A549 (cell line): ENCODE results near the gene MTX3. TPM values are rescaled to one million over a fixed set of nuclear protein-coding genes. Genes with fewer than 3 reads are reported as not detected.

Experiments used
- ATAC-seq, 2 experiments: fragments of 200-7000 bp in 1 of 2; fragments of >200 bp in 1 of 2; cut with Nextera tagmentation in 1 of 2; cut with Tn5 transposase in 1 of 2; 3 replicates each; pipeline versions ENCODE4 v1.8.0 to v1.9.1; 2018 to 2020; ENCODE audit warnings: mild to moderate bottlenecking in 1 of 2, moderate library complexity in 1 of 2
- CTCF ChIA-PET: fragments of 300-600 bp; sonication (Branson Sonifier 250); formaldehyde crosslinking; extraction: SDS; loops from one replicate; lab custom pipeline; 2021; ENCODE audit warnings: antibody characterized with exemption, inconsistent platforms; lab: Yijun Ruan, JAX
- POLR2A ChIA-PET: fragments of 350-600 bp; formaldehyde crosslinking; extraction: SDS; loops from one replicate; lab custom pipeline; 2021; ENCODE audit warnings: antibody characterized with exemption, inconsistent platforms; lab: Yijun Ruan, JAX
- DNase-seq, 2 experiments: peaks; one replicate each; pipeline versions ENCODE4 v3.0.0 to v3.0.0-alpha.2; 2011 to 2016; ENCODE audit warnings: low read depth in 1 of 2, low spot score in 1 of 2
- FAIRE-seq: peaks from 2 replicates; lab custom pipeline; 2011; peaks lifted over from hg19 to GRCh38; lab: Jason Lieb, UNC
- H3K27ac ChIP-seq, 2 experiments: fragments of >200 bp; sonication (Bioruptor Twin); formaldehyde crosslinking; 3 replicates each; pipeline ENCODE4 v1.5.1; 2016 to 2017
- H3K4me1 ChIP-seq: fragments of >200 bp; sonication (Bioruptor Twin); formaldehyde crosslinking; 3 replicates; pipeline ENCODE4 v1.6.1; 2016
- H3K4me2 ChIP-seq: fragments of >200 bp; sonication (Bioruptor Twin); formaldehyde crosslinking; 3 replicates; pipeline ENCODE4 v1.6.1; 2016
- H3K4me3 ChIP-seq: fragments of >200 bp; sonication (Bioruptor Twin); formaldehyde crosslinking; 3 replicates; pipeline ENCODE4 v1.5.1; 2016
- H3K9me3 ChIP-seq: fragments of >200 bp; sonication (Bioruptor Twin); formaldehyde crosslinking; 3 replicates; pipeline ENCODE4 v1.6.1; 2016
- BCL3 ChIP-seq: fragments of >200 bp; sonication (Bioruptor Twin); formaldehyde crosslinking; IDR thresholded peaks from 3 replicates; pipeline ENCODE4 v1.6.1; 2016
- CBX8 ChIP-seq: fragments of 200-600 bp; sonication (generic); IDR thresholded peaks from 2 replicates; pipeline ENCODE4 v1.6.1; 2016
- FOSB ChIP-seq: fragments of 250-450 bp; sonication (Bioruptor Pico); IDR thresholded peaks from 2 replicates; pipeline ENCODE4 v1.5.0; 2020; ENCODE audit warnings: mild to moderate bottlenecking, moderate library complexity
- HMGXB4 ChIP-seq: fragments of 250-450 bp; sonication (Bioruptor Pico); IDR thresholded peaks from 2 replicates; pipeline ENCODE4 v1.5.0; 2021; ENCODE audit warnings: mild to moderate bottlenecking, moderate library complexity, borderline replicate concordance
- HOXA7 ChIP-seq: fragments of 250-450 bp; sonication (Bioruptor Pico); IDR thresholded peaks from 2 replicates; pipeline ENCODE4 v1.5.0; 2020; ENCODE audit warnings: mild to moderate bottlenecking, moderate library complexity
- KDM1A ChIP-seq: fragments of 200-600 bp; sonication (generic); IDR thresholded peaks from 2 replicates; pipeline ENCODE4 v1.6.1; 2016; ENCODE audit warnings: low read depth, mild to moderate bottlenecking
- KDM5A ChIP-seq: fragments of 200-600 bp; sonication (generic); IDR thresholded peaks from 2 replicates; pipeline ENCODE4 v1.6.1; 2016; ENCODE audit warnings: antibody characterized with exemption, mild to moderate bottlenecking
- MAFK ChIP-seq: fragments of 450-650 bp; IDR thresholded peaks from 2 replicates; pipeline ENCODE4 v1.6.1; 2014; ENCODE audit not compliant: partially characterized antibody
- MAX ChIP-seq: IDR thresholded peaks from 2 replicates; pipeline ENCODE4 v1.6.1; 2012
- MAZ ChIP-seq: fragments of 150-350 bp; IDR thresholded peaks from 2 replicates; pipeline ENCODE4 v1.6.1; 2014; ENCODE audit warnings: antibody characterized with exemption, low read depth, low read length, borderline replicate concordance
- MYC ChIP-seq: IDR thresholded peaks from 2 replicates; pipeline ENCODE4 v1.6.1; 2012; ENCODE audit warnings: mild to moderate bottlenecking, inconsistent platforms, low read length, improper control_type of control experiment, borderline replicate concordance
- NR3C1 ChIP-seq: fragments of >200 bp; sonication (Bioruptor Twin); formaldehyde crosslinking; IDR thresholded peaks from 3 replicates; pipeline ENCODE4 v1.6.1; 2017
- POLR2AphosphoS2 ChIP-seq: conservative IDR thresholded peaks from 2 replicates; pipeline ENCODE4 v1.6.1; 2012; ENCODE audit warnings: low read length, improper control_type of control experiment, inconsistent platforms
- RAD21 ChIP-seq, 2 experiments: fragments of >200 bp in 1 of 2; sonication (Bioruptor Twin) in 1 of 2; formaldehyde crosslinking in 1 of 2; IDR thresholded peaks in 1 of 2; conservative IDR thresholded peaks in 1 of 2; 2 replicates in 1 of 2; 3 replicates in 1 of 2; pipeline ENCODE4 v1.6.1; 2012 to 2018; ENCODE audit warnings: inconsistent platforms in 1 of 2
- RARB ChIP-seq: fragments of 250-450 bp; sonication (Bioruptor Pico); IDR thresholded peaks from 2 replicates; pipeline ENCODE4 v1.8.0; 2021; ENCODE audit warnings: mild to moderate bottlenecking, moderate library complexity
- RCOR1 ChIP-seq: fragments of 150-350 bp; IDR thresholded peaks from 2 replicates; pipeline ENCODE4 v1.6.1; 2014; ENCODE audit warnings: antibody characterized with exemption, low read length, low read depth
- RNF2 ChIP-seq: fragments of 200-600 bp; sonication (generic); IDR thresholded peaks from 2 replicates; pipeline ENCODE4 v1.6.1; 2016; ENCODE audit warnings: low read depth, mild to moderate bottlenecking, antibody characterized with exemption, moderate library complexity, borderline replicate concordance
- ZSCAN20 ChIP-seq: fragments of 250-450 bp; sonication (Bioruptor Pico); IDR thresholded peaks from 2 replicates; pipeline ENCODE4 v1.8.0; 2022; ENCODE audit warnings: mild to moderate bottlenecking, moderate library complexity
- WGBS: methylation state at CpG from one replicate; pipeline ENCODE4 v1.1.6; 2017; ENCODE audit errors: missing lambda C conversion rate; 5-methylcytosine and 5-hydroxymethylcytosine counted together
- polyA plus RNA-seq, 4 experiments: library from polyadenylated mRNA; depleted of rRNA in 3 of 4; stranded (reverse); fragments of >200 nt; fragmentation: RNase III in 1 of 4; extraction: RNeasy Plus Mini Kit Qiagen cat#74134 plus additional on column Dnase treatment in 1 of 4; gene quantifications; 2 replicates in 3 of 4; 3 replicates in 1 of 4; pipeline ENCODE4 v1.2.3, GENCODE V29; 2011 to 2017
- TF ChIP-seq, protein P1 (sequence below): fragments of >200 bp; sonication (Bioruptor Twin); formaldehyde crosslinking; IDR thresholded peaks from 2 replicates; pipeline ENCODE4 v1.6.1; 2016

MTX3 gene
- polyA plus RNA-seq, 2 of the 4 experiments (the other 2 are of a cell fraction): 7.4 to 19.1 TPM

DNA sequence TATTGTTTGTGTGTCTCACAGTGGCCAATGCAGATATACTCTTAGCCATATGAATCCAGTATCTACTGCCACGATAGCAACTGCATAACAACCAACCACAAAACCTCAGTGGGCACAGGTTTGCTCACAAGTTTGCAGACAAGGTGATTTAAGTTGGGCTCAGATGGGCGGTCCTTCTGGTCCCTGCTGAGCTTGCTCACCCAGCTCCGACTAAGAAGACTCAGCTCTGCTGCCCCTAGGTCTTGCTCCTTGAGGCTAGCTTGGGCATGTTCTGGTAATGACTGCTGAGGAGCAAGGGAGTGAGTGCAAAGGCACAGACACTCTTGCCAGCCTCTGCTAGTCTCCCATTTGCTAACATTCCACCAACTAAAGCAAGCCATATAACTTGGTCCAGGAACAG lies 52.6 kb downstream of the MTX3 start (continued):
- no peak for TF ChIP-seq HMGXB4 (CRISPR knock-in tag)
- TF ChIP-seq, all 56 proteins: peak for 0

DNA sequence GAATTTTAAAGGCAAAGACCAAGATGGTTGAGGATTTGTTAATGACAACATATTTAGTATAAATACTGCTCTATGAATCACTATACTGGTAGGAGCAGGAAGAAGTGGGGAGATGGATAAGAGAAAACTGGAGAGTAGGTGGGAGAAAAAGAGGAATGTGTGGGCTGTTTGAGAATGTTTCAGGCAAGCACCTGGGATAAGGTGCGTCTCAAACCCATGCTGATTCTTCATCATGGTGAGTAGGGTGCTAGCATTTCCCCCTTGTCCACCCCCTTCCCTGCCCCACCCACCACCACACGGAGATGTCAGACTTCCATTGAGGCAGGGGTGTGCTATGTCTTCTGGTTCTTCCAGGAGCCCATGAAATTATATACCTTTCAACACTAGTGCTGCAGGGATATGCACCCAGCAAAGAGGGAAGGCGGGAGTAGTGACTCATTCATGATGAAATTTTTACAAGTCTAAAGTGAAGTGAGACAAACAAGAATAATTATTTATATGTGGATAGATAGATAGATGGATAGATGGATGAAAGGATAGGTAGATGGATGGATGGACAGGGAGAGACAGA lies 54.3 kb downstream of the MTX3 start:
- ChIA-PET CTCF (no interaction called here), POLR2A (no interaction called here)
- Histone ChIP-seq H3K4me3 (no peak overlapping the region), H3K9me3 (0 out of 3 replicates have a peak, but pooled peaks cover 3% of the 10 kb centered on the region), H3K4me1 (no peaks in the 10 kb centered on the region), H3K27ac (no peak overlapping the region), H3K4me2 (no peak overlapping the region)
- DNase-seq (no peak), ATAC-seq (no peak), FAIRE-seq (no peak)
- no peak for TF ChIP-seq RAD21 (conservative IDR thresholded peaks at IDR 0.05 in 1 of 2, IDR thresholded peaks at IDR 0.05 in 1 of 2)
- TF ChIP-seq POLR2AphosphoS2: no peak
- TF ChIP-seq CBX8: no peak
- TF ChIP-seq ZSCAN20 (CRISPR knock-in tag): no peak
- TF ChIP-seq RARB (CRISPR knock-in tag): no peak
- TF ChIP-seq MAZ: no peak
- no peak for TF ChIP-seq RCOR1
- TF ChIP-seq KDM1A: no peak
- TF ChIP-seq, protein P1, sequence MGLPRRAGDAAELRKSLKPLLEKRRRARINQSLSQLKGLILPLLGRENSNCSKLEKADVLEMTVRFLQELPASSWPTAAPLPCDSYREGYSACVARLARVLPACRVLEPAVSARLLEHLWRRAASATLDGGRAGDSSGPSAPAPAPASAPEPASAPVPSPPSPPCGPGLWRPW: no peak
- no peak for TF ChIP-seq MAFK
- TF ChIP-seq NR3C1: no peak
- TF ChIP-seq MYC: no peak
- no peak for TF ChIP-seq MAX
- WGBS: 15% methylated on average over 3 of the region's 3 CpGs

DNA sequence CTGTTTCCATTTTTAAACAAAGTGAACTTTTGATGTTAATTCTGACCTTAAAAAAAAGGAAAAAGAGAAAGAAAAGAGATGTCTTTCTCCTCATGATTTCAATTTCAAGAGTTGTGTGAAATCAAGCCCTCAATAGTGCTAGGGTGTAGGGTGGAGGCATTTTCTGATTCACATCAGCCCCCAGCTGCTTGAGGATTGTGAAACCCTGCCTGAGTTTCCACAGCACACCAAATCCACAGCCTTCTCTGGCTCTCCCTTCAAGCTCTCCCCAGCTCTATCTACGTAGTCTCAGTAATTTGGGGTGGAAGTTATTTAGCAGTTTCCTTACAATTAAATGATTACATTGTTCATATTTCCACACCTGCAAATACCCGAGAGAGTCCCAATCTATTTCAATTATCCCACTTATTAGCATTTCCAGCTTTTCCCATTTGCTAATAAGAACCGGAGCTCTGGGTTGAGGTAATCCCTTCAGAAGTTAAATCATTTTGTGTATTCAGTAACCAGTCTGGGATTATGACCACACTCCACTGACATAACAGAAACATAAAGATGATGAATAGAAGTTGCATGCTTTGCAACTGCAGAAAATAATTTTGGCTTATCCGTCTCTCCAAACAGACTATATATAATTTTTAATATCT lies 54.9 kb downstream of the MTX3 start:
- H3K27ac ChIP-seq: no peak overlapping the region
- FAIRE-seq: no peak

More for the DNA sequence above, 54.9 kb downstream of the MTX3 start:
- ChIA-PET POLR2A (no interaction called here), CTCF (no interaction called here)
- Histone ChIP-seq H3K4me3 (no peak overlapping the region), H3K4me2 (no peak overlapping the region), H3K4me1 (no peaks in the 10 kb centered on the region), H3K9me3 (0 out of 3 replicates have a peak, but pooled peaks cover 3% of the 10 kb centered on the region)
- no peak for TF ChIP-seq RCOR1
- TF ChIP-seq RARB (CRISPR knock-in tag): no peak
- TF ChIP-seq HMGXB4 (CRISPR knock-in tag): no peak
- no peak for TF ChIP-seq KDM5A
- TF ChIP-seq RAD21 (conservative IDR thresholded peaks at IDR 0.05 in 1 of 2, IDR thresholded peaks at IDR 0.05 in 1 of 2): no peak
- TF ChIP-seq BCL3: no peak
- TF ChIP-seq FOSB: no peak
- no peak for TF ChIP-seq HOXA7
- TF ChIP-seq RNF2: no peak
- 48% methylated on average over 4 of the region's 4 CpGs for WGBS
- DNase-seq (no peak), ATAC-seq (no peak)
